Neural progenitor cell (in vitro differentiated cells): Measurements from ENCODE around the gene MOCOS.
A peak's percentile ranks its signal among the peaks of the same experiment; 100 is the strongest.

ENCODE experiments used
- CTCF ChIP-seq: fragments of 200-600 bp; sonication (generic); IDR thresholded peaks from 2 replicates; pipeline ENCODE4 v1.5.1; 2017; ENCODE audit warnings: antibody characterized with exemption, mild to moderate bottlenecking
- EZH2 ChIP-seq: fragments of 200-600 bp; sonication (generic); IDR thresholded peaks from 2 replicates; pipeline ENCODE4 v1.6.1; 2017; ENCODE audit warnings: antibody characterized with exemption, mild to moderate bottlenecking, moderate library complexity

GRCh38 chr18:36187193-36187825 lies at the start of gene MOCOS:
- TF ChIP-seq EZH2 (peak; percentile 59), CTCF (no peak)
